ENCODE data around the gene PDE10A. TPM values are rescaled to one million over a fixed set of nuclear protein-coding genes. Genes with fewer than 3 reads are reported as not detected.

PDE10A gene
- total and polyA plus RNA-seq, 9 of the 15 experiments (the other 6 are each of a cell fraction or from before 2014, with no cell fraction given), result 0.04 TPM; not detected in 8

DNA sequence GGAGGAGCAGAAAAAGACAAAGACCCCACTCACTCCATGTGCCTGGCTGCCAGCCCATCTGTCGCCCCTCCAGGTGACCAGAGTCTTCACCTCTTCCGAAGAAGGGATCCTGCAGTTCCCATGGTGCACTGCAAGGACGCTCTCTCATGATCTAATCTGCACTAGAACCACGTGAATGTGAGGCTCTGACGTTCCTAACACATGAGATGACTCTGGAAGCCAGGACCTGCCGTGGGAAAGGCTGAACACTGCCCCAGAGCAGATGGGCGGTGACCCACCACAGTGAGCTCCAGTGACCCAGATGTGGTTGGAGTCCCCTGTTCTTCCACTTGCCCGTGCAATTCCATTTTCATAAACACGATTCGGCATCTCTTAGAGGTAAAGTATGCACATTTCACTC lies 39.6 kb upstream of the PDE10A start (continued):
- TF ChIP-seq, protein P1, sequence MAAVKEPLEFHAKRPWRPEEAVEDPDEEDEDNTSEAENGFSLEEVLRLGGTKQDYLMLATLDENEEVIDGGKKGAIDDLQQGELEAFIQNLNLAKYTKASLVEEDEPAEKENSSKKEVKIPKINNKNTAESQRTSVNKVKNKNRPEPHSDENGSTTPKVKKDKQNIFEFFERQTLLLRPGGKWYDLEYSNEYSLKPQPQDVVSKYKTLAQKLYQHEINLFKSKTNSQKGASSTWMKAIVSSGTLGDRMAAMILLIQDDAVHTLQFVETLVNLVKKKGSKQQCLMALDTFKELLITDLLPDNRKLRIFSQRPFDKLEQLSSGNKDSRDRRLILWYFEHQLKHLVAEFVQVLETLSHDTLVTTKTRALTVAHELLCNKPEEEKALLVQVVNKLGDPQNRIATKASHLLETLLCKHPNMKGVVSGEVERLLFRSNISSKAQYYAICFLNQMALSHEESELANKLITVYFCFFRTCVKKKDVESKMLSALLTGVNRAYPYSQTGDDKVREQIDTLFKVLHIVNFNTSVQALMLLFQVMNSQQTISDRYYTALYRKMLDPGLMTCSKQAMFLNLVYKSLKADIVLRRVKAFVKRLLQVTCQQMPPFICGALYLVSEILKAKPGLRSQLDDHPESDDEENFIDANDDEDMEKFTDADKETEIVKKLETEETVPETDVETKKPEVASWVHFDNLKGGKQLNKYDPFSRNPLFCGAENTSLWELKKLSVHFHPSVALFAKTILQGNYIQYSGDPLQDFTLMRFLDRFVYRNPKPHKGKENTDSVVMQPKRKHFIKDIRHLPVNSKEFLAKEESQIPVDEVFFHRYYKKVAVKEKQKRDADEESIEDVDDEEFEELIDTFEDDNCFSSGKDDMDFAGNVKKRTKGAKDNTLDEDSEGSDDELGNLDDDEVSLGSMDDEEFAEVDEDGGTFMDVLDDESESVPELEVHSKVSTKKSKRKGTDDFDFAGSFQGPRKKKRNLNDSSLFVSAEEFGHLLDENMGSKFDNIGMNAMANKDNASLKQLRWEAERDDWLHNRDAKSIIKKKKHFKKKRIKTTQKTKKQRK (IDR thresholded peaks at IDR 0.05; ENCODE audit: borderline replicate concordance, low read depth, low read length), result no peak
- TF ChIP-seq NCOA1 (IDR thresholded peaks at IDR 0.05; ENCODE audit: low read depth), result no peak
- no peak for TF ChIP-seq NFIC (IDR thresholded peaks at IDR 0.05)
- no peak for TF ChIP-seq HEY1 (CRISPR knock-in tag; IDR thresholded peaks at IDR 0.05; ENCODE audit: borderline replicate concordance)
- TF ChIP-seq ZNF212 (CRISPR knock-in tag; IDR thresholded peaks at IDR 0.05), result no peak
- no peak for TF ChIP-seq KAT2B (IDR thresholded peaks at IDR 0.05; ENCODE audit: low read depth, low read length)

DNA sequence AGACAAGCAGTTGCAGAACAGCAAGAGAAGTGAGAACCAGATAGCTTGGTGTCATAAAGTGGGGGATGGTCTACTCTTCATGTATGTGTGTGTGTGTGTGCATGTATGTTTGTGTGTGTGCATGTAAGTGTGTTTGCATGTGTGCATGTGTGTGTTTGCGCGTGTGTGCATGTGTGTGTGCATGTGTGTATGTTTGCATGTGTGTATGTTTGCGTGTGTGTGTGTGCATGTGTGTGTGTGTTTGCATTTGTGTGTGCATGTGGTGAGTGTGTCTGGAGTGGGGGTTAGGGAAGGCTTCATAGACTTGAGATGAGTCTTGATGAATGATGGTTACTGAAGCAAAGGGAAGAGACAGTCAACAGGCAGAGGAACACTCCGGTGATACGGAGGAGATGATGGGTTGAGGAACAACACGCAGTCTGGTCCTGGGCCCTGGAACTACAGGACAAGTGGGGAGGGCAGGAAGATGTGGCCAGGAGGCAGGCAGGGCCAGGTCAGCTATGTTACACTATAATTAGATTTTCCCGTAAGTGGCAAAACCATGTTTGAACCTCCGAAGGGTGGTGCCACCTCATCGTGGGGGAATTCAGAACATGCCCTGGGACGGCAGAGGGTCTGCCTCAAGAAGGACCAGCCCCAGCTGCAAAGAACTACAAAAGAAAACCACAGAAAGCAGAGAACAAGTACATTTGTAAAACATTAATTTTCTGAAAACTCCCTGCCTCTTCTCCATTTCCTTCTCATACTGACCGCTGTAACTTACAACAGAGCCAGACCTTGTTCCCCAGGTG lies 38.7 kb upstream of the PDE10A start:
- peaks cover 0 to 13% of the 10 kb centered on the region in 2 experiments; a peak in 3 of 5 replicates for H3K27me3 ChIP-seq (ENCODE audit: control insufficient read depth in 2 of 2, insufficient read depth in 2 of 2, low read length in 2 of 2)
- no peaks in the 10 kb centered on the region for H3K36me3 ChIP-seq (ENCODE audit: control insufficient read depth, insufficient read depth, low read length)
- no peak overlapping the region for H2AFZ ChIP-seq (ENCODE audit: low read depth, low read length)
- ATAC-seq (no peak), DNase-seq (ENCODE audit: extremely low read depth in 1 of 4, low spot score in 3 of 4) (no peak), FAIRE-seq (no peak)
- no peak overlapping the region for H3K4me3 ChIP-seq
- no peaks in the 10 kb centered on the region for H3K79me2 ChIP-seq (ENCODE audit: control insufficient read depth, insufficient read depth, low read length)
- no peak overlapping the region for H3K9ac ChIP-seq (ENCODE audit: insufficient read depth in 1 of 2, low read depth in 2 of 2, low read length in 2 of 2)
- no peaks in the 10 kb centered on the region for H3K9me3 ChIP-seq (replicated peaks; ENCODE audit: control insufficient read depth, insufficient read depth, low read depth, low read length)
- no peak for TF ChIP-seq ZNF830 (CRISPR knock-in tag; IDR thresholded peaks at IDR 0.05)
- TF ChIP-seq TBL1XR1 (IDR thresholded peaks at IDR 0.05; ENCODE audit: low read length in 2 of 2), result no peak
- TF ChIP-seq ZNF197 (CRISPR knock-in tag; IDR thresholded peaks at IDR 0.05; ENCODE audit: low read depth), result no peak
- TF ChIP-seq CHD1 (IDR thresholded peaks at IDR 0.05; ENCODE audit: low read length), result no peak
- no peak for TF ChIP-seq CC2D1A (IDR thresholded peaks at IDR 0.05)
- intact Hi-C loops (cut with micrococcal nuclease), result no loop called here
- no peaks in the 10 kb centered on the region for H3K4me1 ChIP-seq (replicated peaks in 1 of 2; ENCODE audit: control insufficient read depth in 2 of 2, insufficient read depth in 2 of 2, low read length in 2 of 2)
- no peak overlapping the region for H3K4me2 ChIP-seq (ENCODE audit: insufficient read depth, low read length)
- in situ Hi-C loops (cut with MboI), result no loop called here
- CTCF ChIA-PET (ENCODE audit: low intra/inter-chr PET ratio), result no interaction called here
- no peaks in the 10 kb centered on the region for H3K9me1 ChIP-seq (ENCODE audit: control insufficient read depth, insufficient read depth, low read length)
- POLR2A ChIA-PET, result no interaction called here
- H3K27ac ChIP-seq (ENCODE audit: extremely low read depth, low read depth, low read length), result no peak overlapping the region
- H4K20me1 ChIP-seq (replicated peaks; ENCODE audit: control insufficient read depth, insufficient read depth, low read length), result no peaks in the 10 kb centered on the region
- 1% methylated on average over 11 of the region's 11 CpGs for WGBS (ENCODE audit: insufficient coverage, low coverage, missing lambda C conversion rate)
- no TSS peak for BruUV-seq (replicated peaks)
